HG02884 (cell line): ENCODE results near the gene DOCK9.

Source experiments
- ATAC-seq: cut with Tn5 transposase; IDR thresholded peaks from one replicate; pipeline ENCODE4 v1.9.1; 2021; ENCODE audit warnings: mild to moderate bottlenecking, moderate library complexity; ENCODE audit not compliant: unreplicated experiment

DOCK9 gene, protein sequence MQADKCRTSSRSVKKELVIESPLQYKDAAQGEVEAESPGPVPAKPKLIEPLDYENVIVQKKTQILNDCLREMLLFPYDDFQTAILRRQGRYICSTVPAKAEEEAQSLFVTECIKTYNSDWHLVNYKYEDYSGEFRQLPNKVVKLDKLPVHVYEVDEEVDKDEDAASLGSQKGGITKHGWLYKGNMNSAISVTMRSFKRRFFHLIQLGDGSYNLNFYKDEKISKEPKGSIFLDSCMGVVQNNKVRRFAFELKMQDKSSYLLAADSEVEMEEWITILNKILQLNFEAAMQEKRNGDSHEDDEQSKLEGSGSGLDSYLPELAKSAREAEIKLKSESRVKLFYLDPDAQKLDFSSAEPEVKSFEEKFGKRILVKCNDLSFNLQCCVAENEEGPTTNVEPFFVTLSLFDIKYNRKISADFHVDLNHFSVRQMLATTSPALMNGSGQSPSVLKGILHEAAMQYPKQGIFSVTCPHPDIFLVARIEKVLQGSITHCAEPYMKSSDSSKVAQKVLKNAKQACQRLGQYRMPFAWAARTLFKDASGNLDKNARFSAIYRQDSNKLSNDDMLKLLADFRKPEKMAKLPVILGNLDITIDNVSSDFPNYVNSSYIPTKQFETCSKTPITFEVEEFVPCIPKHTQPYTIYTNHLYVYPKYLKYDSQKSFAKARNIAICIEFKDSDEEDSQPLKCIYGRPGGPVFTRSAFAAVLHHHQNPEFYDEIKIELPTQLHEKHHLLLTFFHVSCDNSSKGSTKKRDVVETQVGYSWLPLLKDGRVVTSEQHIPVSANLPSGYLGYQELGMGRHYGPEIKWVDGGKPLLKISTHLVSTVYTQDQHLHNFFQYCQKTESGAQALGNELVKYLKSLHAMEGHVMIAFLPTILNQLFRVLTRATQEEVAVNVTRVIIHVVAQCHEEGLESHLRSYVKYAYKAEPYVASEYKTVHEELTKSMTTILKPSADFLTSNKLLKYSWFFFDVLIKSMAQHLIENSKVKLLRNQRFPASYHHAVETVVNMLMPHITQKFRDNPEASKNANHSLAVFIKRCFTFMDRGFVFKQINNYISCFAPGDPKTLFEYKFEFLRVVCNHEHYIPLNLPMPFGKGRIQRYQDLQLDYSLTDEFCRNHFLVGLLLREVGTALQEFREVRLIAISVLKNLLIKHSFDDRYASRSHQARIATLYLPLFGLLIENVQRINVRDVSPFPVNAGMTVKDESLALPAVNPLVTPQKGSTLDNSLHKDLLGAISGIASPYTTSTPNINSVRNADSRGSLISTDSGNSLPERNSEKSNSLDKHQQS (N-terminal part only)

GRCh38 chr13:98977568-98978265 is at the start of gene DOCK9:
Gene DOCK9 (minus strand): TSS chr13:98978064. CDS start chr13:98977909, 155 bp downstream.
- no peak for ATAC-seq

DNA sequence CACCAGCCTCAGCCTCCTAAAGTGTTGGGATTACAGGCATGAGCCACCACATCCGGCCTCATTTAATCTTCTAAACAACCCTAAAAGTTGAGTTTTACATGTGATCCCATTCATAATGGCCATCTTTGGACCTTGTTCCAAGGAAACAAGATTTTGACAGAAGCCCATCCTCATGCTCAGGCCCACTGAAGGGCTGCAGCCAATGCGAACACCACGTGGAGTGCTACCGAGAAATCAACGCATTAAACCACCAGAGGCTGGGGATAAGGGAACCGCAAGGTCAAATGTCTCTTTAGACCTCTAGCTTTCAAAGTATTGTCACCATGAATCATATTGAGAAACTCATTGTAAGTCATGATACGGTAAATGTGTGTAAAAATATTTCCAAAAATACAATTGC is 49.4 kb upstream of the DOCK9 start:
- ATAC-seq: no peak

DNA sequence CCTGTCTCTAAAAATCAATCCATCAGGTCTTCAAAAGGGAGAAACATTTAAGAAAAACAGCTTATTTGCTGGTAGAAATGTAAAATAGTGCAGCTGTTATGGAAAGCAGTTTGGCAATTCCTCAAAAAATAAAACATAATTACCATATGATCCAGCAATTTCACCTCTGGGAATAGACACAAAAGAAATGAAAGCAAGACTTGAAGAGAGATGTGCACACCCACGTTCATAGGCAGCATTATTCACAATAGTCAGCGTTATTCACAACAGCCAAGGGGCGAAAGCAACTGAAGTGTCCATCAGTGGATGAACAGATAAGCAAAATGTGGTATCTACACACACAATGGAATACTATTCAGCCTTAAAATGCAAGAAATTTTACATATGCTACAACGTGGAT is 45.1 kb upstream of the DOCK9 start:
- ATAC-seq: no peak

- peak; percentile 65 for ATAC-seq
Measured at GRCh38 chr13:99018418-99019180, 40.7 kb upstream of the DOCK9 start.

GRCh38 chr13:99015606-99016490 is 38.0 kb upstream of the DOCK9 start:
- no peak for ATAC-seq

DNA sequence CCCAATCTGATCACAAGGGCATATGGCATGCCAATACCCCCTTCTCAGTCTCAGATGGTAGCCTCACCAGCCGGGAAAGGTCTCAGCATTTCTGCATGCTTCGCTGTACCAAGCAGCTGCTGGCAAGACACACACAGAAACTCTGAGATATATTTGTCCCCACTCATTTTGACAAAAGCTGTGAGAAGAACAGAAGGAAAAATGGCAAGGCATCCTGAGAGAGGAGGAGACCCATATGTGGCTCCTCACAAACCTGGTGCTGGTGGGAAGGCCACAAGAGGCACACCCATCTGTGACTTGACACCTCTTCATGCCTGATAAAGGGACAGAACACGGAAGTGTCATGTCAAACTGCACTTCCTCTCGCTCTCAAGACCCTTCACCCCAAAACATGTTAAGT is 36.7 kb upstream of the DOCK9 start:
- ATAC-seq: no peak

- ATAC-seq: no peak
Measured at GRCh38 chr13:99013951-99014350, 36.1 kb upstream of the DOCK9 start.

- no peak for ATAC-seq
Measured at GRCh38 chr13:99012539-99012938, 34.7 kb upstream of the DOCK9 start.

DNA sequence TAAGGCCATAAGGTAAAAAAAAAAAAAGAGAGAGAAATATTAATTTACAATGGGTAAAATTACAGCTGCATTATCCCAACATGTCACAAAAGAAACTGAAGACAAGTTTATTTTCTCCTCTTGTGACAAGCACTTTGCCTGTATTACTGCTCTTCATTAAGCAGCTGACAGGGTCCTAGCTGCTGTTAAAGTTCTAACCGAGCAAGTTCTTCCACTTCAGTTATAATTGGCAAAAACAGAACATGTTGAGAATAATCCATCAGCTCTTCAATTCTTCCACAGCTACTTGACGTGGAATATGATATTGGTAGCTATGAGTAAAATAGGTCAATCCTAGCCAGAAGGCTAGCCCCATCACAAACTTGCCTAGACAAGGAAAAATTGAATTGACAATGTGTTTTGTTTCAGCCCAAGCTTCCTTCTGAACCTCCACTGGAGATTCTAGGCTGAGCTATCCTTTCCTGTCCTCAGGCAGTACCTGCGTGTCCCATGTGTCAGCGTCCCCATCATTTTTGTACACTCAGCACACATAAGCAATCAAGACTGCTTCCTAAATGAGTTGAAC is 32.2 kb upstream of the DOCK9 start:
- ATAC-seq: no peak

DNA sequence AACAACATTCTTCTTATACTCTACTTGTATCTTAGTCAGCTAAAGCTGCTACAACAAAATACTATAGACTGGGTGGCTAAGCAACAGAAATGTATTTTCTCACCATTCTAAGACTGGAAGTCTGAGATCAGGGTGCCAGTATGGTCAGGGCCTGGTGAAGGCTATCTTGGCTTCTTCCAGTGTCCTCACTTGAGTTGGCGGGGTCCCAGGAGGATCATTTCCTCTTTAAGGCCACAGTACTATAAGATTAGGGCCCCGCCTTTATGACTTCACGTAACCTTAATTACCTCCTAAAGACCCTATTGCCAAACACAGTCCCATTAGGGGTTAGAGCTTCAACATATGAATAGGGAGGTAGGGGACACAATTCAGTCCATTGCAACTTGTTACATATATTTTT is 30.7 kb upstream of the DOCK9 start:
- no peak for ATAC-seq

DNA sequence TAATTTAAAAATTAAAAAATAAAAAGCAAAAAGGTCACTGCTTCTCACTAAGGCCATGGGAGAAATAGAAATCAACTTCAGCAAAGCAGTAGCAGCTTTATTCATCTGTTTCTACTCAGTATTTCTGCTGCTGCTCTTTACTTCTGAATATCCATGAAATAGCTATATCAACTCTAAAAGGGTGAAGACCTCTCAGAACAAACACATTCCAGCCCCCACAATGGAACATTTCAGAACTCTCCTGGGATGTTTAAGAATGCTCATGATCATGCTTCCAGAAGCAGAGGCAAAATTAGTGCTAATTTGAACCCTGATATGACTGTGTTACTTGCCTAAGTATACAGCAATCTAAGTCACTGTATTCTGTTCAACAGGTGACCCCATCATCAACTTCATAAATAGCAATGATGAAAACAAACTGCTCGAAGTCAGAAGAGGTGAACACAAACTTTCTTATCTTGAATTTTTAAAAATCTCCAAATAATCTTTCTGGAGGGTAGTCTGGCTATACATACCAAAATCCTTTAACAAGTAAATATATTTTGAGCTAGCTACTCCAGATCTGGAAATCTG is 29.6 kb upstream of the DOCK9 start:
- no peak for ATAC-seq

- no peak for ATAC-seq
Measured at GRCh38 chr13:99005609-99006008, 27.7 kb upstream of the DOCK9 start.

DNA sequence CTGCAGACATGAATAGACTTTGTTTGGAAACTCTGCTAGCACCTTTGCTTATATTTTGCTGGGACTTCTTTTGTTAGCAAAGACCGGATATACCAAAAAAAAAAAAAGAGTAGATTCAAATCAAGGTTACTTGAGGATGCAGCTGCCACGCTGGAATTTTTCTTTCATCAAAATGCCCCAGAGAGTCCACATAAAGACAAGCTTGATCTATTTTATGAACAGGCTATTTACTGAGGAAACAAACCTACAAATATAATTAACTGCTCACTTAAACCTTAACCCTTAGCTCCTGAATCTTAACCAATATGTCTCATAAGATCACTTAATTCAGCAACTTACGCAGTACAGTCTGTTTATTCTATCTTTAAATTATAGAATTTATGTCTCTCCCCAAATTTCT is 27.1 kb upstream of the DOCK9 start:
- no peak for ATAC-seq

- ATAC-seq: no peak
Measured at GRCh38 chr13:99003851-99004471, 26.1 kb upstream of the DOCK9 start.

DNA sequence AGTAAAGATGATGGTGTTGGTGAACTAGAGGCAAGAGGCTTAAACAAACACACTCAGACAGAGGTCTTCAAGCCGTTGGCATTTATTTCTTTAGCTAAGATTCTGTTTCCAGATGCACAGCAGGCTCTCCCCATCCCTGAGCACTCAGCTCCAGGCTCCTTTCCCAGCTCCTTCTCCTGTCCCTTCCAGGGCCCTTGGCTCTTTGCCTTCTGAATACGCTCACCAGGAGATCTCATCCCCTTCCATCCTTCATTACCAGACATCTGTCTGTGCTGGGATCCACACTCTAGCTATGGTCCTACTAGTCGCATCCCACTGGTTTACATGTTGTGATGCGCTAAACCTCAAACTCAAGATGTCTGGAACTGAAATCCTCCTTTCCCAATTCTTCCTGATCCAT is 25.3 kb upstream of the DOCK9 start:
- no peak for ATAC-seq

DNA sequence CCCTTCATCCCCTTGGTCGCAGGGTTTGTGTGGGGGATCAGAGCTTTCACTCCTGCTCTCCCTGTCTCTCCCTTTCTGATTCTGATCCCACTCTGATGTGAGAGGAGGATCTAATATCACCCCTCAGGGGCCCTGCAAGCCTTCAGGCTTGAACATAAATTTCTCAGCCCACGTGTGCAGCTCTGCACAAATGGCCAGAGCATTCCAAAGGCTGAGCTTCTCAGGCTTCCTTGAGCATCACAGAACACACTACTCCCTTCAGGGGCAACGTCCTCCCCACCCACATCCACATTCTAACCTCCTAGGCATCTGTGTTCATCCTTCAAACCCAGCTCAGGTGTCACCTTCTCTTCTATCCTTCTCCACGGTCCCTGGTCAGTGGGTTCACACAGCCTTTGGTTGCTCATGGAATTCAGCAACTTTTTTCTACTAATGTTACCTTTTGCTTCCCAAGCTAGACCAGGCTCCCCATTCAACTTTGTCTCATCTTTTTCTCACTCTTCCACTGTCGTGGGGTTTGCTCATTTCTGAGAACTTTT is 24.4 kb upstream of the DOCK9 start:
- no peak for ATAC-seq

GRCh38 chr13:99000137-99000536 is 22.3 kb upstream of the DOCK9 start:
- no peak for ATAC-seq

- no peak for ATAC-seq
Measured at GRCh38 chr13:98999639-98999952, 21.7 kb upstream of the DOCK9 start.
